HT-29 (cell line): ENCODE data around the gene CAMK4. TPM values are rescaled to one million over a fixed set of nuclear protein-coding genes. Genes with fewer than 3 reads are reported as not detected.
"Not testable (repeated sequence)": the region's sequence is repeated elsewhere in the genome, so short reads cannot be mapped to it uniquely, and the experiment has no call there.

ENCODE experiments used
- DNase-seq: peaks from one replicate; pipeline ENCODE4 v3.0.0-alpha.2; 2015; ENCODE audit warnings: low spot score
- total RNA-seq: library from RNA; depleted of rRNA; stranded (reverse); fragments of >200 nt; shearing (Covaris generic); gene quantifications from 2 replicates; pipeline ENCODE4 v1.2.3, GENCODE V29; 2014

Gene CAMK4
- total RNA-seq, 1 experiment from 2014 or later, result not detected

- DNase-seq, result no peak
Observed at GRCh38 chr5:111256128-111256527, 31.9 kb downstream of the CAMK4 start.

GRCh38 chr5:111257610-111258009 lies 33.4 kb downstream of the CAMK4 start:
- not testable (repeated sequence) for DNase-seq

- DNase-seq, result no peak
Observed at GRCh38 chr5:111259636-111260035, 35.5 kb downstream of the CAMK4 start.

- DNase-seq, result no peak
Observed at GRCh38 chr5:111261610-111262009, 37.4 kb downstream of the CAMK4 start.

- no peak for DNase-seq
Observed at GRCh38 chr5:111262153-111262552, 38.0 kb downstream of the CAMK4 start.

GRCh38 chr5:111262815-111263214 lies 38.6 kb downstream of the CAMK4 start:
- no peak for DNase-seq

- DNase-seq, result no peak
Observed at GRCh38 chr5:111266491-111266890, 42.3 kb downstream of the CAMK4 start.

- DNase-seq, result no peak
Observed at GRCh38 chr5:111268300-111268699, 44.1 kb downstream of the CAMK4 start.

- no peak for DNase-seq
Observed at GRCh38 chr5:111271885-111272284, 47.7 kb downstream of the CAMK4 start.

- no peak for DNase-seq
Observed at GRCh38 chr5:111277061-111277460, 52.9 kb downstream of the CAMK4 start.

- peak; percentile 72 for DNase-seq
Observed at GRCh38 chr5:111278858-111279504, 54.8 kb downstream of the CAMK4 start.

GRCh38 chr5:111280282-111280951 lies 56.2 kb downstream of the CAMK4 start:
- DNase-seq, result no peak

GRCh38 chr5:111282798-111283197 lies 58.6 kb downstream of the CAMK4 start:
- DNase-seq, result no peak

GRCh38 chr5:111284825-111285224 lies 60.6 kb downstream of the CAMK4 start:
- no peak for DNase-seq

GRCh38 chr5:111294551-111294950 lies 70.4 kb downstream of the CAMK4 start:
- no peak for DNase-seq

GRCh38 chr5:111295649-111296048 lies 71.5 kb downstream of the CAMK4 start:
- DNase-seq, result no peak

- no peak for DNase-seq
Observed at GRCh38 chr5:111296570-111296969, 72.4 kb downstream of the CAMK4 start.

- no peak for DNase-seq
Observed at GRCh38 chr5:111299067-111299481, 74.9 kb downstream of the CAMK4 start.

GRCh38 chr5:111299831-111300432 lies 75.7 kb downstream of the CAMK4 start:
- no peak for DNase-seq

GRCh38 chr5:111301264-111301663 lies 77.1 kb downstream of the CAMK4 start:
- DNase-seq, result no peak

- not testable (repeated sequence) for DNase-seq
Observed at GRCh38 chr5:111302043-111302442, 77.9 kb downstream of the CAMK4 start.

- DNase-seq, result no peak
Observed at GRCh38 chr5:111308951-111309350, 84.8 kb downstream of the CAMK4 start.

- no peak for DNase-seq
Observed at GRCh38 chr5:111309384-111309783, 85.2 kb downstream of the CAMK4 start.
